Measurements from ENCODE around the gene ECT2.

DNA sequence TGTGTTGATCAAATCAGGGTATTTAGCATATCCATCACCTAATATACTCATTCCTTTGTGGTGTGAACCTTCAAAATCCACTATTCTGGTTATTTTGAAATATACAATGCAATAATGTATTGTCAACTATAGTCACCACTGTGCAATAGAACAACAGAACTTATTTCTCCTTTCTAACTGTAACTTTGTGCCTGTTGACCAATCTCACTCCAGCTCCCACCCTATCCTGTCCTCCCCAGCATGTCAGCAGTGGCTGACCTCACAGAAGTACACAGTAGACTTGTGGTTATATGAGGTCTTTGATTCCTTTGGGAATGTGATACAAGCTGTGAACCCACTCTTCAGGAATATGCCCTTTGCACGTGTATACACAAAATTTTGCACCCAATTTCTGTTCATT is 64.2 kb downstream of the ECT2 start:
- TF ChIP-seq, protein P1, sequence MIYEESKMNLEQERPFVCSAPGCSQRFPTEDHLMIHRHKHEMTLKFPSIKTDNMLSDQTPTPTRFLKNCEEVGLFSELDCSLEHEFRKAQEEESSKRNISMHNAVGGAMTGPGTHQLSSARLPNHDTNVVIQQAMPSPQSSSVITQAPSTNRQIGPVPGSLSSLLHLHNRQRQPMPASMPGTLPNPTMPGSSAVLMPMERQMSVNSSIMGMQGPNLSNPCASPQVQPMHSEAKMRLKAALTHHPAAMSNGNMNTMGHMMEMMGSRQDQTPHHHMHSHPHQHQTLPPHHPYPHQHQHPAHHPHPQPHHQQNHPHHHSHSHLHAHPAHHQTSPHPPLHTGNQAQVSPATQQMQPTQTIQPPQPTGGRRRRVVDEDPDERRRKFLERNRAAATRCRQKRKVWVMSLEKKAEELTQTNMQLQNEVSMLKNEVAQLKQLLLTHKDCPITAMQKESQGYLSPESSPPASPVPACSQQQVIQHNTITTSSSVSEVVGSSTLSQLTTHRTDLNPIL (CRISPR knock-in tag; IDR thresholded peaks at IDR 0.05; ENCODE audit: low read depth): no peak
- TF ChIP-seq ESRRG (CRISPR knock-in tag; IDR thresholded peaks at IDR 0.05) (no peak), ZFP30 (CRISPR knock-in tag; IDR thresholded peaks at IDR 0.05) (no peak), ZC3H10 (CRISPR knock-in tag; IDR thresholded peaks at IDR 0.05) (no peak), ZNF565 (CRISPR knock-in tag; conservative IDR thresholded peaks at IDR 0.05; ENCODE audit: low read depth) (no peak), ARNTL (CRISPR knock-in tag; IDR thresholded peaks at IDR 0.05; ENCODE audit: borderline replicate concordance, low read depth) (no peak), OSR1 (CRISPR knock-in tag; IDR thresholded peaks at IDR 0.05) (no peak), BACH2 (CRISPR knock-in tag; IDR thresholded peaks at IDR 0.05; ENCODE audit: borderline replicate concordance) (no peak), SNAI2 (CRISPR knock-in tag; IDR thresholded peaks at IDR 0.05) (no peak)
- TF ChIP-seq, protein P2, sequence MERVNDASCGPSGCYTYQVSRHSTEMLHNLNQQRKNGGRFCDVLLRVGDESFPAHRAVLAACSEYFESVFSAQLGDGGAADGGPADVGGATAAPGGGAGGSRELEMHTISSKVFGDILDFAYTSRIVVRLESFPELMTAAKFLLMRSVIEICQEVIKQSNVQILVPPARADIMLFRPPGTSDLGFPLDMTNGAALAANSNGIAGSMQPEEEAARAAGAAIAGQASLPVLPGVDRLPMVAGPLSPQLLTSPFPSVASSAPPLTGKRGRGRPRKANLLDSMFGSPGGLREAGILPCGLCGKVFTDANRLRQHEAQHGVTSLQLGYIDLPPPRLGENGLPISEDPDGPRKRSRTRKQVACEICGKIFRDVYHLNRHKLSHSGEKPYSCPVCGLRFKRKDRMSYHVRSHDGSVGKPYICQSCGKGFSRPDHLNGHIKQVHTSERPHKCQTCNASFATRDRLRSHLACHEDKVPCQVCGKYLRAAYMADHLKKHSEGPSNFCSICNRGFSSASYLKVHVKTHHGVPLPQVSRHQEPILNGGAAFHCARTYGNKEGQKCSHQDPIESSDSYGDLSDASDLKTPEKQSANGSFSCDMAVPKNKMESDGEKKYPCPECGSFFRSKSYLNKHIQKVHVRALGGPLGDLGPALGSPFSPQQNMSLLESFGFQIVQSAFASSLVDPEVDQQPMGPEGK (CRISPR knock-in tag; IDR thresholded peaks at IDR 0.05; ENCODE audit: borderline replicate concordance): no peak
